Measurements from ENCODE around the gene USP13. TPM values are rescaled to one million over a fixed set of nuclear protein-coding genes. Genes with fewer than 3 reads are reported as not detected.

The USP13 gene
- total and polyA plus RNA-seq, 2 donors (not counting 3 experiments of a cell fraction or from before 2014, with no cell fraction given) = 5.8 to 24.0 TPM

- no peak for DNase-seq (ENCODE audit: low read depth, low spot score)
- intact Hi-C loops (cut with micrococcal nuclease) = no loop called here
- no peaks in the 10 kb centered on the region for H3K9me3 ChIP-seq (replicated peaks; ENCODE audit: control insufficient read depth, insufficient read depth, low read length)
- dilution Hi-C loops (cut with MboI; ENCODE audit: extremely low pct_ligation_motif_present, low sequenced_read_pairs) = no loop called here
- H3K27me3 ChIP-seq (ENCODE audit: control insufficient read depth in 2 of 2, insufficient read depth in 2 of 2, low read length in 2 of 2) = no peaks in the 10 kb centered on the region
- no peaks in the 10 kb centered on the region for H3K9me1 ChIP-seq (replicated peaks; ENCODE audit: control insufficient read depth, extremely low read depth, insufficient read depth, low read length)
- TF ChIP-seq POLR2A (IDR thresholded peaks at IDR 0.05; ENCODE audit: low read depth, low read length) = no peak
- no peak for TF ChIP-seq GATA2 (IDR thresholded peaks at IDR 0.05; ENCODE audit: insufficient read depth, insufficient read length, low read depth, low read length)
- no peak for TF ChIP-seq MYC (IDR thresholded peaks at IDR 0.05; ENCODE audit: low read depth, low read length)
- TF ChIP-seq POLR2AphosphoS5 (IDR thresholded peaks at IDR 0.05; ENCODE audit: insufficient read depth, low read depth, low read length) = no peak
- TF ChIP-seq FOS (IDR thresholded peaks at IDR 0.05; ENCODE audit: borderline replicate concordance, insufficient read depth, low read length) = no peak
- TF ChIP-seq, protein P1, sequence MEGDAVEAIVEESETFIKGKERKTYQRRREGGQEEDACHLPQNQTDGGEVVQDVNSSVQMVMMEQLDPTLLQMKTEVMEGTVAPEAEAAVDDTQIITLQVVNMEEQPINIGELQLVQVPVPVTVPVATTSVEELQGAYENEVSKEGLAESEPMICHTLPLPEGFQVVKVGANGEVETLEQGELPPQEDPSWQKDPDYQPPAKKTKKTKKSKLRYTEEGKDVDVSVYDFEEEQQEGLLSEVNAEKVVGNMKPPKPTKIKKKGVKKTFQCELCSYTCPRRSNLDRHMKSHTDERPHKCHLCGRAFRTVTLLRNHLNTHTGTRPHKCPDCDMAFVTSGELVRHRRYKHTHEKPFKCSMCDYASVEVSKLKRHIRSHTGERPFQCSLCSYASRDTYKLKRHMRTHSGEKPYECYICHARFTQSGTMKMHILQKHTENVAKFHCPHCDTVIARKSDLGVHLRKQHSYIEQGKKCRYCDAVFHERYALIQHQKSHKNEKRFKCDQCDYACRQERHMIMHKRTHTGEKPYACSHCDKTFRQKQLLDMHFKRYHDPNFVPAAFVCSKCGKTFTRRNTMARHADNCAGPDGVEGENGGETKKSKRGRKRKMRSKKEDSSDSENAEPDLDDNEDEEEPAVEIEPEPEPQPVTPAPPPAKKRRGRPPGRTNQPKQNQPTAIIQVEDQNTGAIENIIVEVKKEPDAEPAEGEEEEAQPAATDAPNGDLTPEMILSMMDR (IDR thresholded peaks at IDR 0.05; ENCODE audit: extremely low read depth in 1 of 2, insufficient read depth in 1 of 2, low read depth in 1 of 2, low read length in 2 of 2) = no peak
- no peak for TF ChIP-seq JUN (IDR thresholded peaks at IDR 0.05; ENCODE audit: borderline replicate concordance, insufficient read depth, insufficient read length, low read depth)
- TF ChIP-seq EZH2 (IDR thresholded peaks at IDR 0.05; ENCODE audit: borderline replicate concordance, low read depth, low read length, severe bottlenecking) = no peak
- TF ChIP-seq, protein P2, sequence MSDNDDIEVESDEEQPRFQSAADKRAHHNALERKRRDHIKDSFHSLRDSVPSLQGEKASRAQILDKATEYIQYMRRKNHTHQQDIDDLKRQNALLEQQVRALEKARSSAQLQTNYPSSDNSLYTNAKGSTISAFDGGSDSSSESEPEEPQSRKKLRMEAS (IDR thresholded peaks at IDR 0.05; ENCODE audit: insufficient read depth, insufficient read length) = no peak
- FAIRE-seq = no peak
- H4K20me1 ChIP-seq (replicated peaks; ENCODE audit: control insufficient read depth, extremely low read depth, insufficient read depth, low read length) = no peaks in the 10 kb centered on the region
- no peaks in the 10 kb centered on the region for H3K79me2 ChIP-seq (ENCODE audit: control insufficient read depth, insufficient read depth, low read length)
- ChIA-PET CTCF (no interaction called here), POLR2A (no interaction called here)
- BruUV-seq (replicated peaks) = no TSS peak
- no peak overlapping the region for H3K27ac ChIP-seq (ENCODE audit: insufficient read depth, low read depth, low read length)
- H2AFZ ChIP-seq (ENCODE audit: low read depth, low read length) = no peak overlapping the region
- no peak overlapping the region for H3K4me2 ChIP-seq (ENCODE audit: insufficient read depth, low read length)
- no peak overlapping the region for H3K9ac ChIP-seq (replicated peaks; ENCODE audit: extremely low read depth, insufficient read depth, low read length)
- peaks cover 8% of the 10 kb centered on the region for H3K4me1 ChIP-seq (ENCODE audit: control insufficient read depth, extremely low read depth, insufficient read depth, low read length)
- no peak overlapping the region for H3K4me3 ChIP-seq (replicated peaks in 1 of 3; ENCODE audit: insufficient read depth in 1 of 3, low read depth in 1 of 3, low read length in 3 of 3)
- peaks cover 7% of the 10 kb centered on the region in 2 experiments for H3K36me3 ChIP-seq (ENCODE audit: control insufficient read depth in 2 of 2, extremely low read depth in 1 of 2, insufficient read depth in 2 of 2, low read length in 2 of 2)
Measured at GRCh38 chr3:179735321-179735720, 82.5 kb downstream of the USP13 start.

All from endothelial cell of umbilical vein (primary cell).